GM12878 (cell line): ENCODE measurements around the gene BCAS3.

Source experiments
- CBFB ChIP-seq: IDR thresholded peaks from 2 replicates; pipeline ENCODE4 v1.6.1; 2016; ENCODE audit warnings: antibody characterized with exemption, low read depth
- CHD1 ChIP-seq: IDR thresholded peaks from 2 replicates; pipeline ENCODE4 v1.6.1; 2012; ENCODE audit warnings: low read depth, low read length, improper control_type of control experiment
- FOS ChIP-seq: IDR thresholded peaks from 3 replicates; pipeline ENCODE4 v1.6.1; 2011; ENCODE audit warnings: borderline replicate concordance; ENCODE audit not compliant: insufficient read length; ENCODE audit errors: extremely low read depth
- POLR2AphosphoS5 ChIP-seq: IDR thresholded peaks from 2 replicates; pipeline ENCODE4 v1.6.1; 2011; ENCODE audit warnings: mild to moderate bottlenecking, low read length, inconsistent platforms
- SIN3A ChIP-seq: IDR thresholded peaks from 2 replicates; pipeline ENCODE4 v1.6.1; 2012; ENCODE audit warnings: low read depth, low read length, improper control_type of control experiment
- TCF12 ChIP-seq: IDR thresholded peaks from 2 replicates; pipeline ENCODE4 v1.6.1; 2011; ENCODE audit warnings: low read depth, mild to moderate bottlenecking, low read length
- ZBED1 ChIP-seq: IDR thresholded peaks from 2 replicates; pipeline ENCODE4 v1.6.1; 2016; ENCODE audit warnings: borderline replicate concordance
- ZNF274 ChIP-seq: IDR thresholded peaks from one replicate; pipeline ENCODE4 v1.8.0; 2011; ENCODE audit not compliant: insufficient read length, insufficient read depth
- ZNF384 ChIP-seq: IDR thresholded peaks from 2 replicates; pipeline ENCODE4 v1.6.1; 2012; ENCODE audit warnings: low read depth, mild to moderate bottlenecking, low read length, improper control_type of control experiment, borderline replicate concordance
- ZZZ3 ChIP-seq: IDR thresholded peaks from 2 replicates; pipeline ENCODE4 v1.6.1; 2011; ENCODE audit warnings: low read depth; ENCODE audit not compliant: control insufficient read depth, insufficient read length
- TF ChIP-seq, protein P1 (sequence below): IDR thresholded peaks from 2 replicates; pipeline ENCODE4 v1.6.1; 2012; ENCODE audit warnings: mild to moderate bottlenecking, low read depth, low read length
- TF ChIP-seq, protein P2 (sequence below), 3 experiments: IDR thresholded peaks in 2 of 3; conservative IDR thresholded peaks in 1 of 3; 2 replicates each; pipeline ENCODE4 v1.5.1; 2011; ENCODE audit warnings: low read depth in 3 of 3, low read length in 3 of 3, mild to moderate bottlenecking in 3 of 3, control low read depth in 2 of 3, moderate library complexity in 2 of 3, inconsistent platforms in 1 of 3, mixed read lengths in 1 of 3; ENCODE audit not compliant: control insufficient read depth in 2 of 3, insufficient read depth in 1 of 3; ENCODE audit errors: extremely low read depth in 1 of 3
- TF ChIP-seq, protein P3 (sequence below): IDR thresholded peaks from 2 replicates; pipeline ENCODE4 v1.6.1; 2012; ENCODE audit warnings: low read length, inconsistent platforms

DNA sequence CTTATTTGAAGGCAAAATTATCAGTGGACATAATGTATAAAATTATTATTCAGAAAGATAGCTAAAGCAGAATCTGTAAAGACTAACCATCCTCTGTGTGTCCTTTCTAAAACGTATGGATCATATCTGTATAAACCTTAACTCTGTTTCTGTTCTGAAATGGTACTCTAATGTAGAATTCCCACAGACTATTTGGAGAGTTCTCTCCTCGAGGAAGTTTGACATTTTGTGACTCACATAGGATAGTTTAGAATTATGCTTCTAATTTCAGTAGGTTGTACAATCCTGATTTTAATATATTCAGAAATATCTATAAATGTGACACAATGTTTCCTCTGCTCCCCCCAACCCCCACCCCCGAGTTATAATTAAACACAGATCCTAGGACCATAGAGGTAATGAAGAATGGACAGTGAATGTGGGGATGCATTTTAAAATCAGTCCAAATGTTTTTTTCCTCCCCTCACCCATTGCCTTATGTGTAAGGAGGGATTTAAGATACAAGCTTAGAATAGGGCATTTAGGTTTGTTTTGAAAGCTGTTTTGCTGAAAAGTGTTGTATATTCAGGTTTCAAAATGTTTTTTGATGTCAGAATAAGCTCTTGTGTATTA lies 66.8 kb downstream of the BCAS3 start:
- TF ChIP-seq, protein P1, sequence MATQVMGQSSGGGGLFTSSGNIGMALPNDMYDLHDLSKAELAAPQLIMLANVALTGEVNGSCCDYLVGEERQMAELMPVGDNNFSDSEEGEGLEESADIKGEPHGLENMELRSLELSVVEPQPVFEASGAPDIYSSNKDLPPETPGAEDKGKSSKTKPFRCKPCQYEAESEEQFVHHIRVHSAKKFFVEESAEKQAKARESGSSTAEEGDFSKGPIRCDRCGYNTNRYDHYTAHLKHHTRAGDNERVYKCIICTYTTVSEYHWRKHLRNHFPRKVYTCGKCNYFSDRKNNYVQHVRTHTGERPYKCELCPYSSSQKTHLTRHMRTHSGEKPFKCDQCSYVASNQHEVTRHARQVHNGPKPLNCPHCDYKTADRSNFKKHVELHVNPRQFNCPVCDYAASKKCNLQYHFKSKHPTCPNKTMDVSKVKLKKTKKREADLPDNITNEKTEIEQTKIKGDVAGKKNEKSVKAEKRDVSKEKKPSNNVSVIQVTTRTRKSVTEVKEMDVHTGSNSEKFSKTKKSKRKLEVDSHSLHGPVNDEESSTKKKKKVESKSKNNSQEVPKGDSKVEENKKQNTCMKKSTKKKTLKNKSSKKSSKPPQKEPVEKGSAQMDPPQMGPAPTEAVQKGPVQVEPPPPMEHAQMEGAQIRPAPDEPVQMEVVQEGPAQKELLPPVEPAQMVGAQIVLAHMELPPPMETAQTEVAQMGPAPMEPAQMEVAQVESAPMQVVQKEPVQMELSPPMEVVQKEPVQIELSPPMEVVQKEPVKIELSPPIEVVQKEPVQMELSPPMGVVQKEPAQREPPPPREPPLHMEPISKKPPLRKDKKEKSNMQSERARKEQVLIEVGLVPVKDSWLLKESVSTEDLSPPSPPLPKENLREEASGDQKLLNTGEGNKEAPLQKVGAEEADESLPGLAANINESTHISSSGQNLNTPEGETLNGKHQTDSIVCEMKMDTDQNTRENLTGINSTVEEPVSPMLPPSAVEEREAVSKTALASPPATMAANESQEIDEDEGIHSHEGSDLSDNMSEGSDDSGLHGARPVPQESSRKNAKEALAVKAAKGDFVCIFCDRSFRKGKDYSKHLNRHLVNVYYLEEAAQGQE = no peak
- TF ChIP-seq, protein P2, sequence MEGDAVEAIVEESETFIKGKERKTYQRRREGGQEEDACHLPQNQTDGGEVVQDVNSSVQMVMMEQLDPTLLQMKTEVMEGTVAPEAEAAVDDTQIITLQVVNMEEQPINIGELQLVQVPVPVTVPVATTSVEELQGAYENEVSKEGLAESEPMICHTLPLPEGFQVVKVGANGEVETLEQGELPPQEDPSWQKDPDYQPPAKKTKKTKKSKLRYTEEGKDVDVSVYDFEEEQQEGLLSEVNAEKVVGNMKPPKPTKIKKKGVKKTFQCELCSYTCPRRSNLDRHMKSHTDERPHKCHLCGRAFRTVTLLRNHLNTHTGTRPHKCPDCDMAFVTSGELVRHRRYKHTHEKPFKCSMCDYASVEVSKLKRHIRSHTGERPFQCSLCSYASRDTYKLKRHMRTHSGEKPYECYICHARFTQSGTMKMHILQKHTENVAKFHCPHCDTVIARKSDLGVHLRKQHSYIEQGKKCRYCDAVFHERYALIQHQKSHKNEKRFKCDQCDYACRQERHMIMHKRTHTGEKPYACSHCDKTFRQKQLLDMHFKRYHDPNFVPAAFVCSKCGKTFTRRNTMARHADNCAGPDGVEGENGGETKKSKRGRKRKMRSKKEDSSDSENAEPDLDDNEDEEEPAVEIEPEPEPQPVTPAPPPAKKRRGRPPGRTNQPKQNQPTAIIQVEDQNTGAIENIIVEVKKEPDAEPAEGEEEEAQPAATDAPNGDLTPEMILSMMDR (IDR thresholded peaks at IDR 0.05 in 2 of 3, conservative IDR thresholded peaks at IDR 0.05 in 1 of 3; ENCODE audit: control insufficient read depth in 2 of 3, extremely low read depth in 1 of 3, insufficient read depth in 1 of 3, low read depth in 3 of 3, low read length in 3 of 3) = no peak
- TF ChIP-seq ZNF274 (no peak), ZBED1 (no peak), ZNF384 (no peak), SIN3A (no peak), POLR2AphosphoS5 (no peak), ZZZ3 (no peak), TCF12 (no peak), CBFB (no peak), FOS (no peak), CHD1 (no peak)
- TF ChIP-seq, protein P3, sequence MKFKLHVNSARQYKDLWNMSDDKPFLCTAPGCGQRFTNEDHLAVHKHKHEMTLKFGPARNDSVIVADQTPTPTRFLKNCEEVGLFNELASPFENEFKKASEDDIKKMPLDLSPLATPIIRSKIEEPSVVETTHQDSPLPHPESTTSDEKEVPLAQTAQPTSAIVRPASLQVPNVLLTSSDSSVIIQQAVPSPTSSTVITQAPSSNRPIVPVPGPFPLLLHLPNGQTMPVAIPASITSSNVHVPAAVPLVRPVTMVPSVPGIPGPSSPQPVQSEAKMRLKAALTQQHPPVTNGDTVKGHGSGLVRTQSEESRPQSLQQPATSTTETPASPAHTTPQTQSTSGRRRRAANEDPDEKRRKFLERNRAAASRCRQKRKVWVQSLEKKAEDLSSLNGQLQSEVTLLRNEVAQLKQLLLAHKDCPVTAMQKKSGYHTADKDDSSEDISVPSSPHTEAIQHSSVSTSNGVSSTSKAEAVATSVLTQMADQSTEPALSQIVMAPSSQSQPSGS = no peak
